K562 (cell line): Measurements from ENCODE around the gene PALM3. TPM values are rescaled to one million over a fixed set of nuclear protein-coding genes. Genes with fewer than 3 reads are reported as not detected.

Source experiments
- CHCHD3 ChIP-seq: fragments of 250-450 bp; sonication (Bioruptor Pico); IDR thresholded peaks from 2 replicates; pipeline ENCODE4 v2.1.2; 2022; ENCODE audit warnings: mild to moderate bottlenecking
- ELF1 ChIP-seq: fragments of 200-800 bp; sonication (Bioruptor generic); IDR thresholded peaks from 2 replicates; pipeline ENCODE4 v1.6.1; 2016; ENCODE audit warnings: missing genetic modification characterization, missing compliant biosample characterization
- FOXO4 ChIP-seq: fragments of 450-650 bp; formaldehyde crosslinking; IDR thresholded peaks from 2 replicates; pipeline ENCODE4 v1.4.0; 2020; ENCODE audit warnings: mild to moderate bottlenecking, moderate library complexity
- KLF1 ChIP-seq: fragments of 450-650 bp; IDR thresholded peaks from 2 replicates; pipeline ENCODE4 v1.6.1; 2016; ENCODE audit warnings: missing genetic modification characterization, missing compliant biosample characterization
- MTA1 ChIP-seq: fragments of 450-650 bp; IDR thresholded peaks from 2 replicates; pipeline ENCODE4 v1.6.1; 2017; ENCODE audit warnings: borderline replicate concordance
- NR1H2 ChIP-seq: sonication (generic); formaldehyde crosslinking; IDR thresholded peaks from 2 replicates; pipeline ENCODE4 v1.4.0; 2020; ENCODE audit warnings: mild to moderate bottlenecking, missing genetic modification reagents
- RCOR1 ChIP-seq, 2 experiments: IDR thresholded peaks; 2 replicates each; pipeline ENCODE4 v1.6.1; 2012; ENCODE audit warnings: low read depth in 2 of 2, low read length in 2 of 2, borderline replicate concordance in 1 of 2, improper control_type of control experiment in 1 of 2
- REST ChIP-seq, 2 experiments: fragments of 450-650 bp; formaldehyde crosslinking in 1 of 2; IDR thresholded peaks; 2 replicates each; pipeline versions ENCODE4 v1.4.0 to v1.6.1; 2014 to 2020; ENCODE audit warnings: mild to moderate bottlenecking in 2 of 2, borderline replicate concordance in 1 of 2, low read depth in 1 of 2
- SAP30 ChIP-seq: fragments of 200-600 bp; sonication (generic); IDR thresholded peaks from 2 replicates; pipeline ENCODE4 v1.6.1; 2012; ENCODE audit warnings: borderline replicate concordance, low read depth, mild to moderate bottlenecking, moderate library complexity, low read length, control low read depth, inconsistent platforms; ENCODE audit not compliant: insufficient read depth, poor library complexity, severe bottlenecking
- STAT5A ChIP-seq: IDR thresholded peaks from 2 replicates; pipeline ENCODE4 v1.6.1; 2012; ENCODE audit warnings: low read length, inconsistent platforms, borderline replicate concordance
- ZNF445 ChIP-seq: fragments of 250-450 bp; sonication (Bioruptor Pico); IDR thresholded peaks from 2 replicates; pipeline ENCODE4 v1.4.0; 2020; ENCODE audit warnings: low read depth, mild to moderate bottlenecking, moderate library complexity
- ZNF518B ChIP-seq: fragments of 250-450 bp; sonication (Bioruptor Pico); IDR thresholded peaks from 2 replicates; pipeline ENCODE4 v1.5.0; 2021; ENCODE audit warnings: mild to moderate bottlenecking, moderate library complexity
- ZSCAN32 ChIP-seq: fragments of 450-650 bp; formaldehyde crosslinking; IDR thresholded peaks from 2 replicates; pipeline ENCODE4 v1.4.0; 2020; ENCODE audit warnings: mild to moderate bottlenecking, moderate library complexity
- polyA plus RNA-seq, 8 experiments: library from polyadenylated mRNA; depleted of rRNA in 4 of 8; stranded (reverse) in 5 of 8; unstranded in 3 of 8; fragments of >200 nt; fragmentation: Nextera tagmentation in 2 of 8; fragmentation: Illumina TruSeq in 1 of 8; extraction: Ambion mirVana in 2 of 8; extraction: Trizol in 1 of 8; gene quantifications; 2 replicates each; pipeline versions ENCODE4 v1.2.1 to v1.2.3, GENCODE V29; 2011 to 2014; ENCODE audit warnings: inconsistent platforms in 1 of 8, missing spikeins in 1 of 8
- total RNA-seq, 7 experiments: library from RNA; depleted of rRNA in 6 of 7; stranded (reverse); fragments of >200 nt in 6 of 7; fragmentation: Illumina TruSeq in 2 of 7; extraction: Trizol in 2 of 7; gene quantifications; 2 replicates each; pipeline versions ENCODE4 v1.2.1 to v1.2.3, GENCODE V29; 2011 to 2021; ENCODE audit warnings: low replicate concordance in 1 of 7

PALM3 gene
- total and polyA plus RNA-seq, 9 of the 15 experiments (the other 6 are each of a cell fraction or from before 2014, with no cell fraction given) = 0.07 to 9.3 (median 3.3) TPM

DNA sequence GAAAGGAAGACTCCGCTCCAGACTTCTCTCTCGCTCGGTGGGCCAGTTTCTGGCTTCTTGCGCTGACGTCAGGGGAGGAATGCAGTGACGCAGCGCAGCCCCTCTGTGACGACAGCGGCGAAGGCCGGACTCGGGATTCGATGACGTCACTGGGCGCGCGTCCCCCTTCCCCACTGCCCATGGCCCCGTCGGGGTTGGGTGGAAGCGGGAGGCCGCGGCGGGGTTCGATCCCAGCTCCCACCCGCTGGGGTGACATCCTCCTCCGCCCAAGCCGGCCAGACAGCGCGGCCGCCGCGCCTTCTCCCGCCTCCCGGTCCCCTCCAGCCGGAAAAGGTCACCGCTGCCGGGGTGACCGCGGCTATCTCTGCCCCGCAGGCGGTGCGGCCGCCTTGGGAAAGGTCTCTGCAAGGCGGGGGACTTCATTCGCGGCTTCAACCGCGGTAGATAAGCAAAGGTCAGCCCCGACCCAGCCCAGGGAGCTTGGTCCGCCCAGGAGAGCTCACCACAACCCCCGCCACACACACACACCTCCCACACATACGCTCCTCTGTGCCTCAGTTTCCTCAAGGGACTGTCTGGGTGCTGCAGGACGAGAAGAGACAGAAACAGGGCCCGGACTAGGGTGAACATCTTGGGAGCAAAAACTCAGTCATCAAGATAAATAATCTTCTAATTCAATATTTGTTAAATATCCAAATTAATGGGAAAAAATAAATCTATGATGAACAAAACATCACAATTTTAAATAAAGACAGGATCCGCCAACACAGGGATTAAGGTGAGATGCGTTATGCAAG is 54.9 kb downstream of the PALM3 start (continued):
- no peak for TF ChIP-seq ZNF518B (CRISPR knock-in tag)
- no peak for TF ChIP-seq ZNF445
- TF ChIP-seq MTA1 = peak; percentile 95
- TF ChIP-seq NR1H2 (CRISPR knock-in tag) = 0 out of 2 replicates have a peak, but pooled peaks have one; percentile 51
- no peak for TF ChIP-seq ZSCAN32
- no peak; the same call in 1 of the 2 replicates for TF ChIP-seq FOXO4 (CRISPR knock-in tag)
- peak; percentile 87 for TF ChIP-seq KLF1 (tag)
- peak; percentile 69; the same call in 1 of the 2 replicates for TF ChIP-seq ELF1
- no peak for TF ChIP-seq CHCHD3 (CRISPR knock-in tag)
- TF ChIP-seq SAP30 = no peak
- TF ChIP-seq RCOR1 (IDR thresholded peaks at IDR 0.05; ENCODE audit: borderline replicate concordance in 1 of 2, low read depth in 2 of 2, low read length in 2 of 2) = peak; percentile 86 to 96; a peak in 3 of 4 replicates
- peak; percentile 61 for TF ChIP-seq REST (IDR thresholded peaks at IDR 0.05; ENCODE audit: borderline replicate concordance)
- 0 out of 2 replicates have a peak, but pooled peaks have one; percentile 68 for TF ChIP-seq REST (CRISPR knock-in tag; IDR thresholded peaks at IDR 0.05; ENCODE audit: low read depth)
- TF ChIP-seq STAT5A = peak; percentile 87
